A549 treated with ZK216348 at 1 μM for 4 hours (cell line): ENCODE measurements around the gene TUBA8. TPM values are rescaled to one million over a fixed set of nuclear protein-coding genes. Genes with fewer than 3 reads are reported as not detected.

ENCODE experiments used
- total RNA-seq: library from RNA; stranded (reverse); fragments of 200-300 nt; extraction: Qiagen RNA extraction; gene quantifications from 5 replicates; pipeline ENCODE4 v1.2.3, GENCODE V29; 2022; ENCODE audit warnings: low read depth

The TUBA8 gene
- total RNA-seq, result 0.31 to 0.87 TPM (median 0.50 TPM) in 5 replicates

DNA sequence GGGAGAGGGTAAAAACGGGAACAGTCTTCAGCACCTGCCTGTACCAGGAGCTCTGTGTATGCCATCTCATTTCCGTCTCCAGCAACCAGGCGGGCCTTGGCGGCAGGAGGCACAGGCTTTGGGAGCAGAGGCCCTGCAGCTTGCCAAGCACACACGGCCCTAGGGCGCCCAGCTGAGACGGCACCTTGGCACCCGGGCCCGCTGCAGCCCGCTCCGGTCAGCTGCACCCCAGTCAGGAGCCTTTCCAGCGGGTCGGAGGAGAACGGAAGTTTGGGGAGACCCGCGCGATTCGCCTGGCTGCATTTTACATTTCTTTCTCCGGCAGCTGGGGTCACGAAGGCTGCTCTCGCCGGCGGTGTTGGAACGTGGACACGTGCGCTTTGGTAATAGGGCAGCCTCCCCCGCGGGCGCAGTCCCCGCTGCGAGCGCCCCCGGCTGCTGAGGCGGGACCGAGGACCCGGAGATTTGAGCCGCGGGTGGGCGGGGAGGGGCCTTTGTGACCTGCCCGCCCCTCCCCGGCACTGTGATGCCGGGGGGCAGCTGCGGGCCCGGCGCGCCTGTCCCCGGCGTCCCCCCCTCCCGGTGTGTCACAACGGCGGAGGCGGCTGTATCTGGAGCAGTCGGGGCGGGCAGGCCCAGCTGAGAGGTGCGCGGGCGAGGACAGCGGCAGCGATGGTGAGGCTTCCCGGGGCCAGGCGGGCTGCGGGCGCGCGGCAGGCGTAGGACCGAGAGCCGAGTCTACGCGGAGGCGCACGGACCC is at the start of gene TUBA8:
TSS of gene TUBA8 (plus strand) at position 616 of the 760 bp plus-strand sequence. CDS start at position 673, 57 bp downstream.

DNA sequence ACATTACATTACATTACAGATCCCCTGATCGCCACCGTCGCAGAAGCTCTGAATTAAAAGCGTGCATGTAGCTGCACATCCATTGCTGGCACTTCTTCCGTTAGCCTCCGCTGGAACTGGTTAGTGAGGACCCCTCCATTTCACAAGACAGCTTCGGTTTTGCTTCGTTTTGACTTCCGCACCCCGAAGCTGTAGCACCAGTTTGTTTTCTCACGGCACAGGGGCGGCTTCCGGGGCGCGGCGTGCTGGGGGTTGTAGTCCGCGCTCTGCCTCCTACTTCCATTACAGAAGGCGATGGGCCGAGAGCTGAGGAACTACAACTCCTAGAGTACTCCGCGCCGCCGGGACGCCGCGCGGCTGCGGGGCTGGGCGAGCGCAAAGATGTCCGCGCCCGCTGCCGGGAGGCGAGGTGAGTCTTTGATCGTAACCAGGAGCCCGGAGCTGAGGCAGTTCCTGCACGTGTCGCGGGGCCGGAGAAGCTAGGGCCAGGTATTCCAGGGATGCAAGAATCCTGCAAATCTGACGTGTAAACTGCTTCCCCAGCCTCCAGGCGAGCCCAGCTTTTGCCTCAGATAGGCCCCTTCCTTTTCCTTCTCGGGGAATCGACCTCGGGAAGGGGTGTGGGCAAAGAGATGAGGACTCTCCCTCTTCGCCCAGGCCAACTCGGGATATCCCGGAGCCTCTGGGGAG is 32.8 kb upstream of the TUBA8 start, which contains the start of gene PEX26:
TSS of gene PEX26 (plus strand) at position 352 of the 690 bp plus-strand sequence. CDS start 387 bp downstream, outside the sequence.

Other genes starting within 250 kb of the TUBA8 start
- 21.8 to 43.3 TPM (median 36.6 TPM) in 5 replicates for gene MICAL3, start 86.2 kb upstream of the TUBA8 start, total RNA-seq
- gene PEX26, start 32.8 kb upstream of the TUBA8 start, total RNA-seq, result 6.8 to 13.4 TPM (median 10.8 TPM) in 5 replicates
- gene USP18, start 39.4 kb downstream of the TUBA8 start, total RNA-seq, result 5.1 to 5.9 TPM (median 5.4 TPM) in 5 replicates